GM20000 (cell line): Measurements from ENCODE around the gene SLC39A11.

Experiments used
- DNase-seq: peaks from one replicate; pipeline ENCODE4 v3.0.0; 2012; ENCODE audit warnings: low spot score
- TF ChIP-seq, protein P1 (sequence below): IDR thresholded peaks from 2 replicates; pipeline ENCODE4 v1.5.1; 2012; ENCODE audit warnings: mild to moderate bottlenecking, control low read depth; ENCODE audit errors: extremely low read depth, missing control alignments

The SLC39A11 gene

DNA sequence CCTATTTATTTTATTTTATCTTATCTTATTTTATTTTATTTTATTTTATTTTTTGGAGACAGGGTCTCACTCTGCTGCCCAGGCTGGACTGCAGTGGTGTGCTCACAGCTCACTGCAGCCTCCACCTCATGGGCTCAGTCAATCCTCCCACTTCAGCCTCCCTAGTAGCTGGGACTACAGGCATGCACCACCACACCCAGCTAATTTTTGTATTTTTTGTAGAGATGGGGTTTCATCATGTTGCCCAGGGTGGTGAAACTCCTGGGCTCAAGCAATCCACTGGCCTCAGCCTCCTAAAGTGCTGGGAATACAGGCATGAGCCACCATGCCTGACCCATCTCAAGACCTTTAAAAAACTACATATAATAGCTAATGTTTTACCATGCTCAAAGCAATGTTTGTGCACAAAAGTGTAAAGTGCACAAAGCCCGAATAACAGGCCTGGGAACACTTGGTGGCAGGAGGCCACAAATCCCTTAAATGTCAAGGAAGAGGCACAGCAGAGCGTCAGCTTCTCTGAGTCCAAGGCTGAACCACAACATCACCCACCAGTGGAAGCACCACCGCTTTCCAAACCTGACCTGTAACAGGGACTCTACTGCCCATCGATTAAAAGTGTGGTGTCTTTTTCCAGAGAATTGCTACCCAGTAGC, 30.6 kb upstream of the SLC39A11 start:
- TF ChIP-seq, protein P1, sequence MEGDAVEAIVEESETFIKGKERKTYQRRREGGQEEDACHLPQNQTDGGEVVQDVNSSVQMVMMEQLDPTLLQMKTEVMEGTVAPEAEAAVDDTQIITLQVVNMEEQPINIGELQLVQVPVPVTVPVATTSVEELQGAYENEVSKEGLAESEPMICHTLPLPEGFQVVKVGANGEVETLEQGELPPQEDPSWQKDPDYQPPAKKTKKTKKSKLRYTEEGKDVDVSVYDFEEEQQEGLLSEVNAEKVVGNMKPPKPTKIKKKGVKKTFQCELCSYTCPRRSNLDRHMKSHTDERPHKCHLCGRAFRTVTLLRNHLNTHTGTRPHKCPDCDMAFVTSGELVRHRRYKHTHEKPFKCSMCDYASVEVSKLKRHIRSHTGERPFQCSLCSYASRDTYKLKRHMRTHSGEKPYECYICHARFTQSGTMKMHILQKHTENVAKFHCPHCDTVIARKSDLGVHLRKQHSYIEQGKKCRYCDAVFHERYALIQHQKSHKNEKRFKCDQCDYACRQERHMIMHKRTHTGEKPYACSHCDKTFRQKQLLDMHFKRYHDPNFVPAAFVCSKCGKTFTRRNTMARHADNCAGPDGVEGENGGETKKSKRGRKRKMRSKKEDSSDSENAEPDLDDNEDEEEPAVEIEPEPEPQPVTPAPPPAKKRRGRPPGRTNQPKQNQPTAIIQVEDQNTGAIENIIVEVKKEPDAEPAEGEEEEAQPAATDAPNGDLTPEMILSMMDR: no peak
- DNase-seq: no peak

DNA sequence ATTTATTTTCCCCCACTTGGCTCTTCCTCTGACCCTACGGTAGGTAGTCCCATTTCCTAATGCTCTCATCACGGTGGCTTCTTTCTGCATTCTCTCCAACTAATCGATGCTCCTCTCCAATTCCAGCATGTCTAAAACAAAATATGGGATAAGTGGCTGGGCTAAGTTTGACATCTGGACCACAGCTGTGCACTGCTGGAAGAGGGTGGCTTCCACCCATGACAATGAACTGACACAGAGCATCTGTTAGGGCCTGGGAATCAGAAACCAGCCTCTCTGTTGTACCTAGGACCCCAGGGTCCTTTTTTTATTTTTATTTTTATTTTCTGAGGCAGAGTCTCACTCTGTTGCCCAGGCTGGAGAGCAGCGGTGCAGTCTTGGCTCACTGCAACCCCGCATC, 29.0 kb upstream of the SLC39A11 start:
- TF ChIP-seq, protein P1: no peak
- DNase-seq: no peak

- TF ChIP-seq, protein P1: no peak
- no peak for DNase-seq
Observed at GRCh38 chr17:73119631-73120030, 27.1 kb upstream of the SLC39A11 start.

GRCh38 chr17:73118951-73119391, 26.5 kb upstream of the SLC39A11 start:
- TF ChIP-seq, protein P1: no peak
- no peak for DNase-seq

DNA sequence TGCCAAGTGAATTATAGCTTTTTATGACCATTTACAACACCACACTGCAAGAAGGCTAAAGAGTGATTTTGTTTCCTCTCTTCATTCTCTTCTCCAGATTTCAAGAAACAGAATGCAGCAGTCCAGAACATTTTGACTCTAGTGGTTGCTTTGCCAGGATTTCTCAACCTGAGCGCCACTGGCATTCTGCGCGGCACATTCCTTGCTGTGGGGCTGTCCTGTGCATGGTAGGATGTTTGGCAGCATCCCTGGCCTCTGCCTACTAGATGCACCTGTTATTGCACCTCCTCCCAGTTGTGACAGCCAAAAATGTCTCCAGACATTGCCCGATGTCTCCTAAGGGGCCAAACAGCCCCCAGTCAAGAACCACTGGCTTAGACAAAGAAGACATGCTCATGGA, 25.7 kb upstream of the SLC39A11 start:
- no peak for DNase-seq
- TF ChIP-seq, protein P1: no peak

- TF ChIP-seq, protein P1: no peak
- no peak for DNase-seq
Observed at GRCh38 chr17:73112246-73112645, 19.8 kb upstream of the SLC39A11 start.

GRCh38 chr17:73111386-73111785, 18.9 kb upstream of the SLC39A11 start:
- DNase-seq: no peak
- TF ChIP-seq, protein P1: no peak
